Activated naive CD8-positive, alpha-beta T cell (primary cell): ENCODE results near the gene TPM2.
"Not testable (repeated sequence)": the region's sequence is repeated elsewhere in the genome, so short reads cannot be mapped to it uniquely, and the experiment has no call there.

Source experiments
- H3K27ac Mint-ChIP-seq: one replicate; pipeline ENCODE4 v1.8.0; 2021; ENCODE audit warnings: mixed read lengths
- H3K27me3 Mint-ChIP-seq: one replicate; pipeline ENCODE4 v1.8.0; 2021; ENCODE audit warnings: mixed read lengths
- H3K36me3 Mint-ChIP-seq: one replicate; pipeline ENCODE4 v1.8.0; 2021; ENCODE audit warnings: mixed read lengths
- H3K4me1 Mint-ChIP-seq: one replicate; pipeline ENCODE4 v1.8.0; 2021; ENCODE audit warnings: low read depth, mixed read lengths
- H3K4me3 Mint-ChIP-seq: one replicate; pipeline ENCODE4 v1.8.0; 2021; ENCODE audit warnings: mild to moderate bottlenecking, mixed read lengths
- H3K9me3 Mint-ChIP-seq: one replicate; pipeline ENCODE4 v1.8.0; 2021; ENCODE audit warnings: low read depth, mixed read lengths

TPM2 gene

DNA sequence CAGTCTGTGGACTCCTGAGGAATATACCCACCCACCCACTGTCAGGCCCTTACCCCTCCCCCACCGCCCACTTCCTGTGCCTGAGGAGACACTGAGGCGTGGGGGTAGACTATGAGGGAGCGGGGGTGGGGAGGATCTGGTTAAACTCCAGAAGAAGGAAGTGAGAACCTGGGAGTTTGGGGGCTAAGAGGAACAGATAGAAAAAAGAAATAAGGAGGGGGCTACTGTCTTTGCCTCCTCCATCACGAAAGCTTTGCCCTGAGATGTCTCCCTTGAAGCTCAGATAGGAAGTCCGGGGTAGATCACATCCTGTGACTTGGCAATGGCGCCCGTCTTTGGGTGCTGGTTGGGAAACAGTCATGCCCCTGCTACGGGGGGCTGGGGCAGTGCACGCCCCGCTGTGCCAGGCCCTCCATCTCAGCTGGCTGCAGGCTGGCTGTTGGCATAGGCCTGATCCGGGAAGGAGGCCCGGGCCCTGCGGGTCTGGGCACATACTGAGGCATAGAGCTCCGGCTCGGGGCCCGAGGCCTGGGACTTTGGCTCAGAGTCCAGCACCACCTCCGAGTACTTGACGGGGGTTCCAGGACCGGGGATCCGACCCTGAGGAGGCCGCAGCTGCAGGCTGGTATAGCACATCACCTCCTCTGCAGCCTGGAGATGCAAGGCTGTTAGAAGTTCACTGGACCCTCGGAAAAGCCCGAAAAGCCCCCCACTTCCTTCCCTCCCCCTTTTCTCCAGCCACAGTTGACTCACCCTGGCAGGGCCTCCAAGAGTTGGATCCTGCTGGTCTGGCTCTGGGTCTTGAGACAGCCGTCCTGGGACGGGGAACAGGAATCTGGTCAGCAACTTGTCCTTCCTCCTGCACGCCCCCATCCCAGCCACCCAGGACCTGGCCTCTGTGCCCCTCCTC, 40.0 kb downstream of the TPM2 start:
- Mint-ChIP-seq H3K27ac (peak overlapping the region; percentile 91), H3K9me3 (no peaks in the 10 kb centered on the region), H3K27me3 (no peaks in the 10 kb centered on the region), H3K4me1 (peaks cover 64% of the 10 kb centered on the region), H3K4me3 (peak overlapping the region; percentile 85), H3K36me3 (no peaks in the 10 kb centered on the region)

DNA sequence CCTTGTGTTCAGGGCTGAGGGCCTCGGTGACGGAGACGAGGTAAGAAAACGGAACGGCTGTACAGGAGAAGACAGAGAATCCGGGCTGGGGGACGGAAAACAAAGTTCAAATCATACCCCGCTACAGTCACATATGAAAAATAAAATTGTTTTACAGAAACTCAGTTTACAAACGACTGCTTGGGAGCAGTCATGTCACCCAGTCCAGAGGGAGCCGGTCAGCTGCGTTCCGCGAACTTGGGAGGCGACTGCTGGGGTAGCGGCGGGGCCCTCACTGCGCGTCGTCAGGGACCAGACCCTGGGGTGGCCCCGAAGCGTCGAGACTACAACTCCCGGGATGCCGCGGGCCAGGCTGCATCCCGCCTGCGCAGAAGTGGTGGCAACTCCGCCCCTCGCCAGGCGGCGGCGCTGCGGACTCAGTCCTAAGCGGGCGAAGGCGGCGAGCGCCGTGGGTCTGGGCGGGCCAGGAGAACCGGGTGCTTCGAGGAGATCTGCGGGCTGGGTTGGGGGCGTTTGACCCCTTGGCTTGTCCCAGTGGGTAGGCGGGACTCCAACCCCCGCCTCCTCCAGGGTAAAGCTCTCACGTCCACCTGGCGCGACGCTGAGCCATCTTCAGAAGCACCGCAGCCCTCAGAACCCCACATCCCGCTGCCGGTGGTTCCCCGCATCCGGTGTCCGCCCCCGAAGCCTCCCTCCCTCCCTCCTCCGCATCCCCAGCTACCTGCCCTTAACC, 43.0 kb downstream of the TPM2 start:
- Mint-ChIP-seq H3K27me3 (no peaks in the 10 kb centered on the region), H3K4me3 (peak overlapping the region; percentile 96), H3K9me3 (no peaks in the 10 kb centered on the region), H3K36me3 (no peaks in the 10 kb centered on the region), H3K4me1 (peaks cover 65% of the 10 kb centered on the region), H3K27ac (peak overlapping the region; percentile 93)

DNA sequence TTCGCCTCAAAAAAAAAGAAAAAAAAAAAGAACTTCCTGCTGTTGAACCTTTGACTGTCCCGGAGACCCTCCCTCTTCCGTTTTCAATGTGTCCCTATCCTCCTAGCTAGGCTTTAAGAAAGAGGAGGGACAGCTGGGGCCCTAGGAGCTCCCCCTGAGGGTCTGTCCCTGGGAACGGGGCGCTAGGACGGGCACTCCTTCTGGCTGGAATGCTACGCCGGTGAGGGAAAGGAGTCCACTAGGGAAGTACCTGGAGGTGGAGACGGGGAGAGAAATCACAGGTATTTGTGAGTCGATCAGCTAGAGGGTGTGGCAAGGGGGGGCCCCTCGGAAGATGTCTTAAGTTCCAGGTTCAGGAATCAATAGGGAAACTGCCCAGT, 43.6 kb downstream of the TPM2 start:
- H3K27me3 Mint-ChIP-seq: no peaks in the 10 kb centered on the region
- peak overlapping the region; percentile 96 for H3K4me3 Mint-ChIP-seq
- no peaks in the 10 kb centered on the region for H3K36me3 Mint-ChIP-seq
- H3K27ac Mint-ChIP-seq: peak overlapping the region; percentile 93
- peaks cover 63% of the 10 kb centered on the region for H3K4me1 Mint-ChIP-seq
- no peaks in the 10 kb centered on the region for H3K9me3 Mint-ChIP-seq

DNA sequence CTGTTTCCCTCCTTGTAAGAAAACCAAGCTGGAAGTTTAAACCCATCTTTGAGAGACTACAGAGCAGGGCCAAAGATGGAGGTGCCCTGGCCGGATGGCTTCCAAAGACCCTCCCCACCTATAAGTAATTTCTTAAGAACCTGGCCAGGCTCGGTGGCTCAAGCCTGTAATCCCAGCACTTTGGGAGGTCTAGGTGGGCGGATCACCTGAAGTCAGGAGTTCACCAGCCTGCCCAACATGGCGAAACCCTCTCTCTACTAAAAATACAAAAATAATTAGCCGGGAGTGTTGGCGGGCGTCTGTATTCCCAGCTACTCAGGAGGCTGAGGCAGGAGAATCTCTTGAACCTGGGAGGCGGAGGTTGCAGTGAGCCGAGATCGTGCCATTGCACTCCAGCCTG, 44.0 kb downstream of the TPM2 start:
- H3K36me3 Mint-ChIP-seq, H3K9me3 Mint-ChIP-seq, H3K27me3 Mint-ChIP-seq: not testable (repeated sequence)
- Mint-ChIP-seq H3K27ac (peak overlapping the region; percentile 93), H3K4me1 (peaks cover 60% of the 10 kb centered on the region), H3K4me3 (peak overlapping the region; percentile 96)

DNA sequence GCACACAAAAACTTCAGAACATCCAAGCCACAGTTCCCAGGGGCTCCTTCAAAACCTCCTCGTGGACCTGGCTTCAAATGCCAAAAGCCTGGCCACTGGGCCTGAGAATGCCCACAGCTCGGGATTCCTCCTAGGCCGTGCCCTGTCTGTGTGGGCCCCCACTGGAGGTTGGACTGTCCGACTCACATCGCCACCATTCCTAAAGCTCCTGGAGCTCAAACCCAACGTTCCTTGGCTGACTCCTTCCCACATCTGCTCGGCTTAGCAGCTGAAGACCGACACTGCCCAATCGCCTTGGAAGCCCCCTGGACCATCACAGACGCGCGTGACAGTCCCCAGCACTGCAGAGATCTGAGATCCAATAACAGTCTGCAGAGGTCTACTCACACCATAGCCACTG, 46.7 kb downstream of the TPM2 start:
- H3K27ac Mint-ChIP-seq: no peak overlapping the region
- no peaks in the 10 kb centered on the region for H3K9me3 Mint-ChIP-seq
- H3K27me3 Mint-ChIP-seq: no peaks in the 10 kb centered on the region
- peaks cover 60% of the 10 kb centered on the region for H3K4me1 Mint-ChIP-seq
- H3K36me3 Mint-ChIP-seq: peaks cover 5% of the 10 kb centered on the region
- H3K4me3 Mint-ChIP-seq: no peak overlapping the region

DNA sequence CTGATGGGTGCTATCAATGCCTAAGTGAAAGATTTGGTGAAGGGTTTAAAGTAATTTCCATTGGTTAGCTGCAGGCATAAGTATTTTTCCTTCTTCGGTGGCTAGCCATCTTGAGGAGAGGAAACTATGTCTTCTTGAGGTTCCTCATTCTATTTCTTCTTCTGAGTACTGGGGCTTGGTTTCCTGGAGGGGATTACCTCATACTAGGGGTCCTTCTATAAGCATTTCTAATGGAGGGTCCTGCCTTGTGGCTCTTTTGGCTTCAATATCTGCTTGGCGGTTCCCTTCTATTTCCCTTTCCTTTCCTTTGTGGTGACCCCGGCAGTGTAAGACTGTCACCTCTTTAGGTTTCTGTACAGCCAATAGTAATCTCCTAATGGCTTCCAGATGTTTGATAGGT, 48.2 kb downstream of the TPM2 start:
- H3K4me1 Mint-ChIP-seq: peaks cover 60% of the 10 kb centered on the region
- H3K4me3 Mint-ChIP-seq, H3K9me3 Mint-ChIP-seq, H3K27me3 Mint-ChIP-seq, H3K36me3 Mint-ChIP-seq, H3K27ac Mint-ChIP-seq: not testable (repeated sequence)

DNA sequence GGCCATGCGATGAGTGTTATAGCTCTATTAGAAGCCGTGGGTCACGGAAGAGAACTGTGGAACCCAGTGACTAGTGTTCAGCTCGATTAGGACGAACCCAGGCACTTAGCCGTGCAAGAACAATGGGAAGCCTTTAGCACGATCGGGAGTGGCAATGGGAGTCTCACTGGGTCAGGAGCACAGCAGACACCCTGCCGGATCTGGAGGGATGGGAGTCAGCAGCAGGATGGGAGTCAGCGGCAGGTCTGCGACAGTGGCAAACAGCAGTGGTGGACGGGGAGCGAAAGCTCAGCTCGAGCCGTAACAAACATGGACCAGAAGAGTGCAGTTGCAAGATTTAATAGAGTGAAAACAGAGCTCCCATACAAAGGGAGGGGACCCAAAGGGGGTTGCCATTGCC, 49.3 kb downstream of the TPM2 start:
- H3K27ac Mint-ChIP-seq, H3K36me3 Mint-ChIP-seq, H3K27me3 Mint-ChIP-seq, H3K9me3 Mint-ChIP-seq, H3K4me3 Mint-ChIP-seq: not testable (repeated sequence)
- H3K4me1 Mint-ChIP-seq: peaks cover 61% of the 10 kb centered on the region

DNA sequence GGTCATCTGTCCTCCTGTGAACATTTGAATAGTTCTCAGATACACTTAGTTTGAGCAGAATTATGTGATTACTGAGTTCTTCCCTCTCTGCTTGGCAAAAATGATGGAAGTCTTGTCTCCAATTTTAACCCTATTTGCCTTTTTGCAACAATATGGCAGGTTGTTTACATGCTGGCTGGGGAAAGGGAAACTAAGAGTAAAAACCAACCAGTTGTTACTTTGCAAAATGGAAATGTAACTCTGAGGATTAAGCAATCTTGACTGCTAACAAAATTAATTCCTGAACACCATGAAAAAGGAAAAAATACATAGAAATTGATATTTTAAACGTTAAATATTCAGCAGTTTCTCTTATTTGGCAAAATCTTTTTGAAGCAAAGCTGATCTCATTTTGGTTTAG, 50.1 kb downstream of the TPM2 start:
- H3K4me1 Mint-ChIP-seq: peaks cover 62% of the 10 kb centered on the region
- peaks cover 6% of the 10 kb centered on the region for H3K36me3 Mint-ChIP-seq
- no peaks in the 10 kb centered on the region for H3K27me3 Mint-ChIP-seq
- H3K27ac Mint-ChIP-seq: peak overlapping the region; percentile 88
- no peaks in the 10 kb centered on the region for H3K9me3 Mint-ChIP-seq
- peak overlapping the region; percentile 59 for H3K4me3 Mint-ChIP-seq

DNA sequence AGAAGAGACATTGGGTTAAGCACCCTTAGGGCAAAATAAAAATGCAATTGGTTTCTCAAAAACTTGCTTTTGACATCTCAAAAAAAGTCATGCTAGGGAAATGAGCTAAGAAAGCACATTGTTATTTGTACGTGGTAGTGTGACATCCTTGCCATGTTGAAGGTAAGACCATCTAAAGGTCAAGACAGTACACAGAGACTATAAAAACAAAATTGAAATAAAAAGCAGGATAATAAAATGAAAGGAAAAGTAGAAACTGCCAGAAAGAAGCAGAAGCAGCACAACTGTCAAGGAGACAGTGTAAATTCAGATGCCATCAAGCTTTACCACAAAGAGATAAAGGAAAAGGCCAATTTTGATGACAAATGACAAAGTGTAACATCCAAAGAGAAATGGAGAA, 50.5 kb downstream of the TPM2 start:
- not testable (repeated sequence) for H3K9me3 Mint-ChIP-seq, H3K36me3 Mint-ChIP-seq, H3K27me3 Mint-ChIP-seq
- peaks cover 58% of the 10 kb centered on the region for H3K4me1 Mint-ChIP-seq
- H3K4me3 Mint-ChIP-seq: peak overlapping the region; percentile 59
- peak overlapping the region; percentile 88 for H3K27ac Mint-ChIP-seq

DNA sequence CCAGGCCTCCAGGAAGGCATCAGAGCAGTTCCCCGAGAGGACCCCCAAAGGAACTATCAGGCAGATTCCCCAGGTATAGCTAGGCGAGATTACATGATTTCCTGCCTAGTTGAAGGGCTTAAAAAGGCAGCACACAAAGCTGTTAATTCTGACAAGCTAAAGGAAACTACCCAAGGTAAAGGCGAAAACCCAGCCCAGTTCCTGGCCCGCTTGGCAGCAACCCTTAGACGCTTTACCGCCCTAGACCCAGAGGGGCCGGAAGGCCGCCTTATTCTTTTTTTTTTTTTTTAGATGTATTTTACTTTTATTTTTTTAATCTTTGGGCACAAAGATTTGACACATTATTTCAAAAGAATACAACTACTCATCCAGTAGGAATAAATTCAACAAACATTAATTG, 51.0 kb downstream of the TPM2 start:
- not testable (repeated sequence) for H3K36me3 Mint-ChIP-seq
- peak overlapping the region; percentile 23 for H3K4me3 Mint-ChIP-seq

DNA sequence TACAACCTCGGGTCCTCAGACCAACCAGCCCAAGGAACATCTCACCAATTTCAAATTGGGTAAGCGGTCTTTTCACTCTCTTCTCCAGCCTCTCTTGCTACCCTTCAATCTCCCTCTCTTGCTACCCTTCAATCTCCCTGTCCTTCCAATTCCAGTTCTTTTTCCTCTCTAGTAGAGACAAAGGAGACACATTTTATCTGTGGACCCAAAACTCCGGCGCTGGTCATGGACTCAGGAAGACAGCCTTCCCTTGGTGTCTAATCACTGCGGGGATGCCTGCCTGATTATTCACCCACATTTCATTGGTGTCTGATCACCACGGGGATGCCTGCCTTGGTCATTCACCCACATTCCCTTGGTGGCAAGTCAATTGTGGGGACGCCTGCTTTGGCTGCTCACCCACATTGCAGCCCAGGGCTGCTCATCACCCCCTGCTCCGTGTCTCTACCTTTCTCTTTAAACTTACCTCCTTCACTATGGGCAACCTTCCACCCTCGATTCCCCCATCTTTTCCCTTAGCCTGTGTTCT, 52.2 kb downstream of the TPM2 start:
- H3K9me3 Mint-ChIP-seq, H3K36me3 Mint-ChIP-seq, H3K27me3 Mint-ChIP-seq, H3K4me3 Mint-ChIP-seq: not testable (repeated sequence)
- Mint-ChIP-seq H3K27ac (peak overlapping the region; percentile 86), H3K4me1 (peaks cover 54% of the 10 kb centered on the region)

More for the DNA sequence above, 51.0 kb downstream of the TPM2 start:
- Mint-ChIP-seq H3K27ac (peak overlapping the region; percentile 88), H3K4me1 (peaks cover 58% of the 10 kb centered on the region)
- not testable (repeated sequence) for H3K27me3 Mint-ChIP-seq, H3K9me3 Mint-ChIP-seq

DNA sequence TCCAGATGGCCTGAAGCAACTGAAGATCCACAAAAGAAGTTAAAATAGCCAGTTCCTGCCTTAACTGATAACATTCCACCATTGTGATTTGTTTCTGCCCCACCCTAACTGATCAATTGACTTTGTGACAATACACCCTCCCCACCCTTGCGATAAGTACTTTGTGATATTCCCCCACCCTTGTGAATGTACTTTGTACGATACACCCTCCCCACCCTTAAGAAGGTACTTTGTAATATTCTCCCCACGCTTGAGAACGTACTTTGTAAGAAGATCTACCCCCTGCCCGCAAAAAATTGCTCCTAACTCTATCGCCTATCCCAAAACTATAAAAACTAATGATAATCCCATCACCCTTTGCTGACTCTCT, 52.9 kb downstream of the TPM2 start:
- H3K4me3 Mint-ChIP-seq, H3K36me3 Mint-ChIP-seq, H3K9me3 Mint-ChIP-seq, H3K27me3 Mint-ChIP-seq, H3K27ac Mint-ChIP-seq: not testable (repeated sequence)
- peaks cover 53% of the 10 kb centered on the region for H3K4me1 Mint-ChIP-seq

DNA sequence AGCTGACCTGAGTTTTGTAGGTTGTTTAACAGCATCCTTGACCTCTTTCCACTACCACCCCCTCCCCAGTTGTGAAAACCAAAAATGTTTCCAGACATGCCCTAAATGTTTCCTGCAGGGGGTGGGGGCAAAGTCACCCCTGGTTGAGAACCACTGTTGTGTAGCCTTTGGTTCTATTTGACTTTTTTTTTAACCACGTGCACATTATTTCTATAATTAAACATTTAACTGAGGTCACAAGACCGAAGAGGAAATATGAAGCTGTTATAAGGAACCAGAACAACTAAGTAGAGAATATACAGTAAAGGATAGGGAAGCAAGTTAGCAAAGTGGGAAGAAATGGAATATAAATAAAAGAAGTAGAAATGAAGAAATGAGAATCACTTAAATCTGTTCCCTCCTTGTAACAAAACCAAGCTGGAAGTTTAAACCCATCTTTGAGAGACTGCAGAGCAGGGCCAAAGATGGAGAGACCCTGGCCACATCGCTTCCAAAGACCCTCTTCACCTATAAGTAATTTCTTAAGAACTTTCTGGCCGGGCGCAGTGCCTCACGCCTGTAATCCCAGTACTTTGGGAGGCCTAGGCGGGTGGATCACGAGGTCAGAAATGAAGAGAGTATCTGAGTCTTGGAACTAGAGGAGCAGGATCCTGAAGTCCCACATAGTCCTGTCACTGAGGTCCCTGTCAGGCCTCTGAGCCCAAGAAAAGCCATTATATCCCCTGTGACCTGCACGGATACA, 53.4 kb downstream of the TPM2 start:
- no peaks in the 10 kb centered on the region for H3K27me3 Mint-ChIP-seq
- H3K27ac Mint-ChIP-seq: peak overlapping the region; percentile 43
- H3K36me3 Mint-ChIP-seq: peaks cover 7% of the 10 kb centered on the region
- no peak overlapping the region for H3K4me3 Mint-ChIP-seq
- peaks cover 48% of the 10 kb centered on the region for H3K4me1 Mint-ChIP-seq
- no peaks in the 10 kb centered on the region for H3K9me3 Mint-ChIP-seq

DNA sequence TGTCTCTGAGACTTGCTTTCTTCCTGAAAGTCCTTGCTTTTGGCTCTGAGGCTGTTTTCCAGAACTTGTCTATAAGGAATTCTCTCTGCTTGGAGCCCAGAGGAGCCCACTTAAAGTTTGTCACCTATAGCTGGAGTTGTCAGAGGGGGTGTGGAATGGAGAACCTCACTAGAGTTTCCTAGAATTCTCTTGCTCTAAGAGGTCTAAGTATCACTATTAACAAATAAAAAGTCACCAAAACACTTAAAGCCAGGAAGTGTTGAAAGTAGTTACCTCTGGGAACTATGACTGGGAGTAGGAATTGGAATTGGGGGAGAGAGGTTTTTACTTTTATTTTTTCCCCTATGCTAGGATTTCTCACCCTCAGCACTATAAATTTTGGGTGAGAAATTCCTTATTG, 54.0 kb downstream of the TPM2 start:
- Mint-ChIP-seq H3K4me3 (no peak overlapping the region), H3K4me1 (peaks cover 48% of the 10 kb centered on the region), H3K27ac (peak overlapping the region; percentile 54)

More for the DNA sequence above, 54.0 kb downstream of the TPM2 start:
- Mint-ChIP-seq H3K36me3 (peaks cover 7% of the 10 kb centered on the region), H3K27me3 (no peaks in the 10 kb centered on the region), H3K9me3 (no peaks in the 10 kb centered on the region)
